GM19463 (cell line): ENCODE results near the gene PMEL.
"Not testable (repeated sequence)": the region's sequence is repeated elsewhere in the genome, so short reads cannot be mapped to it uniquely, and the experiment has no call there.

Experiments used
- ATAC-seq: cut with Tn5 transposase; IDR thresholded peaks from one replicate; pipeline ENCODE4 v1.9.1; 2021; ENCODE audit warnings: mild to moderate bottlenecking, moderate library complexity; ENCODE audit not compliant: unreplicated experiment

PMEL gene

GRCh38 chr12:55925870-55926737, 39.7 kb downstream of the PMEL start:
- no peak for ATAC-seq

DNA sequence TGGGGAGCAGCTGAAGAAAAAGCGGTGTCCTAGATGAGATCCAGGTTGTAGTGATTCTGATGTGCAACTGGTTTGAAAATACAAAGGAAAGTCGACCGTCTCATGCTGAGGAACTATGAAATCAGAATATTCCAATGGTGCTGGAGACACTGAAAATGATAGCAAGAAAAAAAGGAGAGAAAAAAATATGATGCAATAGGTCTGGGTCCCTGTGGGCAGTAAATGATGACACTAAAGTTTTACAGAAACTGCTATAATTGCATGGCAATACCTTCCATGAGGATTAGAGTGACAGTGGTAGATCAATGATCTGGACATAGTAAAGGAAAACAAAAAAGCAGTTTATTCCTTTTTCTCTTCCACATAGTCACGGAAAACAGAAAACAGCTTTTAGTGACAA, 40.5 kb downstream of the PMEL start:
- no peak for ATAC-seq

DNA sequence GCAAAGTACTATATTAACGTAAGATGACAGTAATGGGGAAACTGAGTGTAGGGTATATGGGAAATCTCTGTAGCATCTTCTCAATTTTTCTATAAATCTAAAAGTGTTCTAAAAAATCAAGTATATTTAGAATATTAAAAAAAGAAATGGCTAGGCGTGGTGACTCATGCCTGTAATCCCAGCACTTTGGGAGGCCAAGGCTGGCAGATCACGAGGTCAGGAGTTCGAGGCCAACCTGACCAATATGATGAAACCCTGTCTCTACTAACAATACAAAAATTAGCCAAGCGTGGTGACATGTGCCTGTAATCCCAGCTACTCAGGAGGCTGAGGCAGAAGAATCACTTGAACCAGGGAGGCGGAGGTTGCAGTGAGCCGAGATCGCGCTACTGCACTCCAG, 42.2 kb downstream of the PMEL start:
- not testable (repeated sequence) for ATAC-seq

DNA sequence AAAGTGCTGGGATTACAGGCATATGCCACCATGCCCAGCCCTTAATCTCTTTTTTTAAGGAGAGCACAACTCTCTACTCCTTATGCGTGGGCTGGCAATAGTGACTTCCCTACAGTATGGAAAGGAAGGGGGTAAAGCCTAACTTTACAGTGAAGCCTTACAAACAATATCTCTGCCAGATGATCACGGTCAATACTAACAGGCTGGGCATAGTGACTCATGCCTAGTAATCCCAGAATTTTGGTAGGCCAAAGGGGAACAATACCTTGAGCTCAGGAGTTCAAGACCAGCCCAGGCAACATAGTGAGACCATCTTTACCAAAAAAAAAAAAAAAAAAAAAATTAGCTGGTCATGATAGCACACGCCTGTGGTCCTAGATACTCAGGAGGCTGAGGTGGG, 43.7 kb downstream of the PMEL start:
- no peak for ATAC-seq

GRCh38 chr12:55919032-55919431, 46.8 kb downstream of the PMEL start:
- not testable (repeated sequence) for ATAC-seq

DNA sequence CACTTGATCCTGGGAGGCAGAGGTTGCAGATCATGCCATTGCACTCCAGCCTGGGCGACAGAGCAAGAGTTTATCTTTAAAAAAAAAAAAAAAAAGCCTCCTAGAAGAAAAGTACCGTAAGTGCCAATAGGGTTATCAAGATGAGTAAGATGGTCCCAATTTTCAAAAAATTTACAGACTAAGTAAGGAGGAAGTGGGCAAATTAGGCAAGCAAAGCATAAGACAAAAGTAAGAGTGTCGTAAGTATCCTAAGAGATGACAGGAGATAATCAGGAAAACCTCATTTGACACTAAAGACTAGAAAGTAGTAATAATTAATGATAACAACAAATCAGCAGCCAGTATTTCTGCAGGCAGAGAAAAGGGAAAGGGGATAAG, 50.4 kb downstream of the PMEL start:
- ATAC-seq: no peak

DNA sequence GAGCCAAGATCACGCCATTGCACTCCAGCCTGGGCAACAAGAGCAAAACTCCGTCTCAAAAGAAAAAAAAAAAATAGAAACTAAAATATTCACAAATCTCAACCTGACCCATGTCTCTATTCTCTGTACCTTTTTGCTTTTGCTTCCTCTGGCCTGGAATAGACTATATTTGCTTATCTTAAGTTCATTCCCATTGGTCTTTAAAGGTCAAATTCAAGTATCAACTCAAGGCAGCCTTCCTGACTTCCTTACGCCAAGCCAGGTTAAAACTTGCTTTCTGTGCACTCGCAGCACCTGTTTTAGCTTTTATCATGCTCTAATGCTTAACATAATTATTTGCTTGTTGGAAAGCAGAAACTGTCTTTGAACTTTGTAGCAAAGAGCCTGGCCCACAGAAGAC, 52.9 kb downstream of the PMEL start:
- no peak for ATAC-seq

- no peak for ATAC-seq
These were observed 56.3 kb downstream of the PMEL start for GRCh38 chr12:55909513-55909884.

DNA sequence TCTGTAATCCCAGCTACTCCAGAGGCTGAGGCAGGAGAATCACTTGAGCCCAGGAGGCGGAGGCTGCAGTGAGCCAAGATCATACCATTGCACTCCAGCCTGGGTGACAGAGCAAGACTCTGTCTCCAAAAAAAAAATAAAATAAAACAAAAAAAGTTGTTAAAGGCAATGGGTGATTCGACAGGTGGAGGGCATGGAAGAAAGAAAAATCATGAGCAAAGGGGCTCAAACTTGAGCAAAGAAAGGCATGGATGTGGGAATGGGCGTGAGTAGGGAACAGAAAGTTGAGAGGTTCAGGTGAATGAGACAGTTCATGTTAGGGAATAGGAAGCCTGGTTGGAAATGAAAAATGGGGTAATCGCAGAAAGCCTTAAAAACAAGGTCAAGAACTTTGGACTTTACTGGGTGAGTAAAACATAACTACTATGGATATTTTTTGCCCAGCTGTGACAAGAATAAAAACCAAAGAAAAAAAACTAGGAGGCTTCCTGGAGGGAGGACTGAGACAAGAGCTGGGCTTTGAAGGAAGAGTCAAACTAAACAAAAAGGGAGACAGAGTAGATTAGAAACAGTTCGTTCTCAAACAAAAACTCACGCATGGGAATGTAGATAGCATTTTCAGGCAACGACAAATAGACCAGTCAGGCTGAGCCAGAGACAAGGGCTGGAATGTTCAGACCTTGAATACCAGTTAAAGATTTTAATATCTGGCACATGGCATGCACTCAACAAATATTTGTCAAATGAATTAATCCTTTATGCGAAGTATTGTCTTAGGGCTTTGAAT, 56.9 kb downstream of the PMEL start:
- no peak for ATAC-seq

DNA sequence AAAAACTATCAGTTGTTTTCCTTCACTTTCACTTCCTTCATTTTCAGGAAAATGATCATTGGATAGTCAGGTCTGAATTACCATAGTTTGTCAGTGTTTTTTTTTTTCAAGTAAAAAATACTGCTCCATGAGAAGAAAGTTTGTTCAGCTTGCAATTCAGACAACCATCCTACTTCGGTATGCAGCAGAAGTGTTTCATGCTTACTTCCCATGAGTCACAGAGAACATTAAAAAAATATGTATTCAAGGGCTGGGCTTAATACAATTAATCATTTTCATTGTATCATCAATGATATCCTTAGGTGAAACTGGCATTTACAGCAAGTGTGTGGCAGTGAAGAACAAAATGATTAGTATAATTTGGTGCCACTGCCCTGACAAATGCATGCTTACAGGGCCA, 59.8 kb downstream of the PMEL start:
- ATAC-seq: no peak
